GM23338 (cell line): ENCODE data around the gene PPL. TPM values are rescaled to one million over a fixed set of nuclear protein-coding genes. Genes with fewer than 3 reads are reported as not detected.

ENCODE experiments used
- CREB1 ChIP-seq: fragments of 250-450 bp; sonication (Bioruptor Pico); IDR thresholded peaks from 2 replicates; pipeline ENCODE4 v1.5.0; 2020; ENCODE audit warnings: low read depth, mild to moderate bottlenecking, moderate library complexity
- ETS1 ChIP-seq: IDR thresholded peaks from 2 replicates; pipeline ENCODE4 v1.6.1; 2016; ENCODE audit warnings: antibody characterized with exemption
- NANOG ChIP-seq: IDR thresholded peaks from 2 replicates; pipeline ENCODE4 v1.6.1; 2016; ENCODE audit warnings: antibody characterized with exemption, borderline replicate concordance
- ZNF462 ChIP-seq: fragments of 250-450 bp; sonication (Bioruptor Pico); IDR thresholded peaks from 2 replicates; pipeline ENCODE4 v1.5.0; 2020; ENCODE audit warnings: mild to moderate bottlenecking, moderate library complexity
- polyA plus RNA-seq: library from polyadenylated mRNA; unstranded; fragments of >200 nt; fragmentation: Nextera tagmentation; extraction: Ambion mirVana; gene quantifications from 2 replicates; pipeline ENCODE4 v1.2.1, GENCODE V29; 2016
- total RNA-seq: library from RNA; depleted of rRNA; stranded (reverse); fragments of >200 nt; shearing (Covaris generic); gene quantifications from 2 replicates; pipeline ENCODE4 v1.2.3, GENCODE V29; 2014
- TF ChIP-seq, protein P1 (sequence below): IDR thresholded peaks from one replicate; pipeline ENCODE4 v1.6.1; 2018; ENCODE audit warnings: antibody characterized with exemption; ENCODE audit not compliant: unreplicated experiment

The PPL gene
- total and polyA plus RNA-seq, 2 experiments from 2014 or later, result 10.6 to 31.7 TPM

GRCh38 chr16:4933871-4934395, 3.0 kb downstream of the PPL start (continued):
- no peak for TF ChIP-seq ZNF462 (CRISPR knock-in tag)
- no peak for TF ChIP-seq CREB1 (CRISPR knock-in tag)
- TF ChIP-seq ETS1, result no peak
- TF ChIP-seq, protein P1, sequence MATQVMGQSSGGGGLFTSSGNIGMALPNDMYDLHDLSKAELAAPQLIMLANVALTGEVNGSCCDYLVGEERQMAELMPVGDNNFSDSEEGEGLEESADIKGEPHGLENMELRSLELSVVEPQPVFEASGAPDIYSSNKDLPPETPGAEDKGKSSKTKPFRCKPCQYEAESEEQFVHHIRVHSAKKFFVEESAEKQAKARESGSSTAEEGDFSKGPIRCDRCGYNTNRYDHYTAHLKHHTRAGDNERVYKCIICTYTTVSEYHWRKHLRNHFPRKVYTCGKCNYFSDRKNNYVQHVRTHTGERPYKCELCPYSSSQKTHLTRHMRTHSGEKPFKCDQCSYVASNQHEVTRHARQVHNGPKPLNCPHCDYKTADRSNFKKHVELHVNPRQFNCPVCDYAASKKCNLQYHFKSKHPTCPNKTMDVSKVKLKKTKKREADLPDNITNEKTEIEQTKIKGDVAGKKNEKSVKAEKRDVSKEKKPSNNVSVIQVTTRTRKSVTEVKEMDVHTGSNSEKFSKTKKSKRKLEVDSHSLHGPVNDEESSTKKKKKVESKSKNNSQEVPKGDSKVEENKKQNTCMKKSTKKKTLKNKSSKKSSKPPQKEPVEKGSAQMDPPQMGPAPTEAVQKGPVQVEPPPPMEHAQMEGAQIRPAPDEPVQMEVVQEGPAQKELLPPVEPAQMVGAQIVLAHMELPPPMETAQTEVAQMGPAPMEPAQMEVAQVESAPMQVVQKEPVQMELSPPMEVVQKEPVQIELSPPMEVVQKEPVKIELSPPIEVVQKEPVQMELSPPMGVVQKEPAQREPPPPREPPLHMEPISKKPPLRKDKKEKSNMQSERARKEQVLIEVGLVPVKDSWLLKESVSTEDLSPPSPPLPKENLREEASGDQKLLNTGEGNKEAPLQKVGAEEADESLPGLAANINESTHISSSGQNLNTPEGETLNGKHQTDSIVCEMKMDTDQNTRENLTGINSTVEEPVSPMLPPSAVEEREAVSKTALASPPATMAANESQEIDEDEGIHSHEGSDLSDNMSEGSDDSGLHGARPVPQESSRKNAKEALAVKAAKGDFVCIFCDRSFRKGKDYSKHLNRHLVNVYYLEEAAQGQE, result no peak
- no peak for TF ChIP-seq NANOG
